HFF-Myc (cell line): Measurements from ENCODE around the gene TMEM39A.

Experiments
- DNase-seq: peaks from one replicate; pipeline ENCODE4 v3.0.0-alpha.2; 2011; ENCODE audit warnings: low read depth; ENCODE audit errors: extremely low read depth
- H3K4me3 ChIP-seq: replicated peaks from 2 replicates; pipeline ENCODE4 v1.5.1; 2011; ENCODE audit warnings: low read depth, mild to moderate bottlenecking, control low read depth, low read length
- CTCF ChIP-seq: IDR thresholded peaks from 2 replicates; pipeline ENCODE4 v1.5.1; 2012; ENCODE audit warnings: mild to moderate bottlenecking, low read depth, low read length, control low read depth; ENCODE audit errors: missing control alignments

Gene TMEM39A

GRCh38 chr3:119500265-119500664 lies 36.9 kb upstream of the TMEM39A start:
- TF ChIP-seq CTCF: no peak

GRCh38 chr3:119498186-119499011 lies 35.0 kb upstream of the TMEM39A start, which contains the start of gene TIMMDC1:
Gene TIMMDC1 (plus strand): TSS chr3:119498547. CDS start chr3:119498734, 187 bp downstream.
- peak; percentile 82 for DNase-seq
- H3K4me3 ChIP-seq: peak within 1 kb of the TSS; percentile 94
- no peak for TF ChIP-seq CTCF

More at GRCh38 chr3:119500265-119500664, 36.9 kb upstream of the TMEM39A start:
- peak overlapping the region; percentile 94 for H3K4me3 ChIP-seq
- no peak for DNase-seq

- DNase-seq: no peak
- peak overlapping the region; percentile 94 for H3K4me3 ChIP-seq
- TF ChIP-seq CTCF: no peak
Measured at GRCh38 chr3:119497820-119498185, 34.4 kb upstream of the TMEM39A start.

GRCh38 chr3:119494597-119494996 lies 31.2 kb upstream of the TMEM39A start:
- TF ChIP-seq CTCF: no peak
- DNase-seq: no peak
- H3K4me3 ChIP-seq: no peak overlapping the region

GRCh38 chr3:119492810-119493209 lies 29.4 kb upstream of the TMEM39A start:
- no peak for DNase-seq
- TF ChIP-seq CTCF: no peak
- no peak overlapping the region for H3K4me3 ChIP-seq

- DNase-seq: no peak
- H3K4me3 ChIP-seq: no peak overlapping the region
- no peak for TF ChIP-seq CTCF
Measured at GRCh38 chr3:119492128-119492527, 28.7 kb upstream of the TMEM39A start.
